IMR-90 (cell line): ENCODE results near the gene MSI2. TPM values are rescaled to one million over a fixed set of nuclear protein-coding genes. Genes with fewer than 3 reads are reported as not detected.

Experiments
- ATAC-seq: fragments of 200-7000 bp; cut with Tn5 transposase; 2 replicates; pipeline ENCODE4 v1.9.1; 2020; ENCODE audit warnings: low read depth, mild to moderate bottlenecking, moderate library complexity
- BruUV-seq: library from RNA; stranded (reverse); fragments of 400-500 nt; replicated peaks from 2 replicates; lab custom pipeline; 2021; lab: Mats Ljungman, UMichigan
- CTCF ChIA-PET: fragments of 300-600 bp; formaldehyde crosslinking; extraction: SDS; loops from one replicate; lab custom pipeline; 2021; ENCODE audit warnings: antibody characterized with exemption; lab: Yijun Ruan, JAX
- POLR2A ChIA-PET: fragments of 300-600 bp; sonication (Branson Sonifier 250); formaldehyde crosslinking; loops from one replicate; lab custom pipeline; 2022; ENCODE audit warnings: antibody characterized with exemption; ENCODE audit not compliant: unreplicated experiment; lab: Charles Lee
- DNase-seq: peaks from one replicate; pipeline ENCODE4 v3.0.0; 2013
- H2AFZ ChIP-seq: replicated peaks from 2 replicates; pipeline ENCODE3; 2013; ENCODE audit warnings: low read length, mild to moderate bottlenecking; ENCODE audit not compliant: poor library complexity
- H2AK5ac ChIP-seq: 2 replicates; pipeline ENCODE4 v1.6.1; 2013; ENCODE audit warnings: low read depth, low read length, inconsistent platforms
- H2AK9ac ChIP-seq: replicated peaks from 2 replicates; pipeline ENCODE3; 2013; ENCODE audit warnings: mild to moderate bottlenecking, low read depth, low read length, moderate library complexity; ENCODE audit not compliant: poor library complexity
- H2BK120ac ChIP-seq: 2 replicates; pipeline ENCODE4 v1.6.1; 2013; ENCODE audit warnings: low read depth, low read length, inconsistent platforms
- H2BK15ac ChIP-seq: 3 replicates; pipeline ENCODE4 v1.6.1; 2013; ENCODE audit warnings: low read depth, low read length, inconsistent platforms
- H2BK20ac ChIP-seq: 2 replicates; pipeline ENCODE4 v1.6.1; 2013; ENCODE audit warnings: low read depth, mild to moderate bottlenecking, inconsistent platforms, low read length, moderate library complexity
- H2BK5ac ChIP-seq: 2 replicates; pipeline ENCODE4 v1.6.1; 2013; ENCODE audit warnings: mild to moderate bottlenecking, low read depth, low read length, inconsistent platforms; ENCODE audit not compliant: poor library complexity, severe bottlenecking
- H3K14ac ChIP-seq: replicated peaks from 2 replicates; pipeline ENCODE4 v1.6.1; 2013; ENCODE audit warnings: low read depth, low read length, inconsistent platforms
- H3K18ac ChIP-seq: 2 replicates; pipeline ENCODE4 v1.6.1; 2013; ENCODE audit warnings: low read depth, low read length, control low read depth
- H3K23ac ChIP-seq: 2 replicates; pipeline ENCODE4 v1.6.1; 2013; ENCODE audit warnings: low read depth, low read length, inconsistent platforms
- H3K27ac ChIP-seq: 2 replicates; pipeline ENCODE4 v1.5.1; 2013; ENCODE audit warnings: mild to moderate bottlenecking, control low read depth, low read length; ENCODE audit not compliant: insufficient read depth
- H3K27me3 ChIP-seq: 2 replicates; pipeline ENCODE4 v1.6.1; 2013; ENCODE audit warnings: low read length; ENCODE audit not compliant: control insufficient read depth, insufficient read depth
- H3K36me3 ChIP-seq: 2 replicates; pipeline ENCODE4 v1.6.1; 2013; ENCODE audit warnings: low read length, mixed read lengths; ENCODE audit not compliant: control insufficient read depth, insufficient read depth
- H3K4ac ChIP-seq: 2 replicates; pipeline ENCODE4 v1.6.1; 2013; ENCODE audit warnings: low read depth, low read length, inconsistent platforms
- H3K4me1 ChIP-seq: 2 replicates; pipeline ENCODE4 v1.6.1; 2013; ENCODE audit warnings: low read length, mixed read lengths; ENCODE audit not compliant: control insufficient read depth, insufficient read depth
- H3K4me2 ChIP-seq: 2 replicates; pipeline ENCODE4 v1.6.1; 2013; ENCODE audit warnings: low read depth, mild to moderate bottlenecking, control low read depth, low read length, moderate library complexity
- H3K4me3 ChIP-seq: 2 replicates; pipeline ENCODE4 v1.5.1; 2013; ENCODE audit warnings: low read depth, mild to moderate bottlenecking, control low read depth, low read length, moderate library complexity; ENCODE audit not compliant: insufficient read depth
- H3K56ac ChIP-seq: 2 replicates; pipeline ENCODE4 v1.6.1; 2013; ENCODE audit warnings: low read length, inconsistent platforms; ENCODE audit not compliant: insufficient read depth; ENCODE audit errors: extremely low read depth
- H3K79me1 ChIP-seq, 2 experiments: 2 replicates each; pipeline ENCODE4 v1.6.1; 2013; ENCODE audit warnings: low read length in 2 of 2, inconsistent platforms in 1 of 2, low read depth in 1 of 2
- H3K9ac ChIP-seq: 2 replicates; pipeline ENCODE4 v1.6.1; 2013; ENCODE audit warnings: low read depth, low read length, control low read depth
- H3K9me1 ChIP-seq: 2 replicates; pipeline ENCODE4 v1.6.1; 2013; ENCODE audit warnings: low read length, inconsistent platforms; ENCODE audit not compliant: insufficient read depth
- H3K9me3 ChIP-seq: 2 replicates; pipeline ENCODE4 v1.6.1; 2013; ENCODE audit warnings: low read length; ENCODE audit not compliant: control insufficient read depth, insufficient read depth
- H4K20me1 ChIP-seq: 2 replicates; pipeline ENCODE4 v1.6.1; 2013; ENCODE audit warnings: low read length, inconsistent platforms; ENCODE audit not compliant: insufficient read depth
- H4K5ac ChIP-seq: 2 replicates; pipeline ENCODE4 v1.6.1; 2013; ENCODE audit warnings: mild to moderate bottlenecking, low read depth, low read length, control low read depth
- H4K8ac ChIP-seq, 2 experiments: 2 replicates each; pipeline ENCODE4 v1.6.1; 2013; ENCODE audit warnings: low read depth in 2 of 2, low read length in 2 of 2, control low read depth in 1 of 2, inconsistent platforms in 1 of 2
- H4K91ac ChIP-seq: 2 replicates; pipeline ENCODE4 v1.6.1; 2013; ENCODE audit warnings: low read depth, low read length, inconsistent platforms; ENCODE audit not compliant: insufficient read depth
- FOS ChIP-seq: fragments of 150-350 bp; IDR thresholded peaks from 2 replicates; pipeline ENCODE4 v1.6.1; 2016; ENCODE audit warnings: low read depth, low read length
- WGBS, 2 experiments: methylation state at CpG; one replicate each; pipeline versions ENCODE4 v1.1.5 to v1.1.7; 2013; ENCODE audit warnings: missing lambda C conversion rate in 2 of 2; ENCODE audit not compliant: insufficient read length in 1 of 2; ENCODE audit errors: extremely low coverage in 2 of 2; 5-methylcytosine and 5-hydroxymethylcytosine counted together
- dilution Hi-C: fragments of 300-500 bp; cut with HindIII; formaldehyde crosslinking; loops from one replicate; pipeline ENCODE4 v1.14.3; 2018; ENCODE audit warnings: low sequenced_read_pairs; ENCODE audit not compliant: unreplicated experiment
- in situ Hi-C: fragments of 300-500 bp; cut with MboI; formaldehyde crosslinking; loops from 3 replicates; pipeline ENCODE4 v1.14.3; 2019; ENCODE audit warnings: low sequenced_read_pairs, inconsistent platforms, mixed read lengths
- intact Hi-C: fragments of 100-400 bp; cut with micrococcal nuclease; formaldehyde crosslinking; loops from 2 replicates; pipeline ENCODE4 v1.10.0; 2022
- polyA plus RNA-seq, 3 experiments: library from polyadenylated mRNA; depleted of rRNA; stranded (reverse); fragments of >200 nt; gene quantifications; 2 replicates each; pipeline ENCODE4 v1.2.3, GENCODE V29; 2012; ENCODE audit warnings: low replicate concordance in 1 of 3
- total RNA-seq: library from RNA; depleted of rRNA; stranded (reverse); fragments of >200 nt; gene quantifications from 2 replicates; pipeline ENCODE4 v1.2.3, GENCODE V29; 2012
- TF ChIP-seq, protein P1 (sequence below): fragments of 150-350 bp; IDR thresholded peaks from 2 replicates; pipeline ENCODE4 v1.6.1; 2016; ENCODE audit warnings: low read depth, mild to moderate bottlenecking, low read length, moderate library complexity, borderline replicate concordance

The MSI2 gene
- total and polyA plus RNA-seq, 2 of the 4 experiments (the other 2 are of a cell fraction) = 13.0 to 16.0 TPM

- Histone ChIP-seq H2AFZ (peak overlapping the region; percentile 53), H3K4me1 (peaks cover 9% of the 10 kb centered on the region), H2AK9ac (no peak overlapping the region), H3K4me3 (no peak overlapping the region), H3K9me1 (peaks cover 20% of the 10 kb centered on the region), H3K79me1 (no peaks in the 10 kb centered on the region), H2BK15ac (no peak overlapping the region), H3K36me3 (peaks cover 1% of the 10 kb centered on the region; the same call in 1 of the 2 replicates), H3K4me2 (no peak overlapping the region), H4K91ac (no peak overlapping the region), H2AK5ac (peak overlapping the region; percentile 10; the same call in 1 of the 2 replicates), H2BK120ac (peak overlapping the region; percentile 50; the same call in 1 of the 2 replicates), H4K20me1 (no peaks in the 10 kb centered on the region), H3K18ac (no peak overlapping the region), H2BK5ac (no peak overlapping the region), H3K56ac (no peak overlapping the region), H4K5ac (no peak overlapping the region), H3K27me3 (no peaks in the 10 kb centered on the region), H4K8ac (peak overlapping the region in 1 of 2 experiments; percentile 47; a peak in 1 of 4 replicates), H3K9me3 (no peaks in the 10 kb centered on the region), H3K23ac (peak overlapping the region; percentile 60; the same call in 1 of the 2 replicates), H2BK20ac (peak overlapping the region; percentile 73; the same call in 1 of the 2 replicates), H3K9ac (no peak overlapping the region), H3K14ac (peak overlapping the region; percentile 65), H3K27ac (no peak overlapping the region), H3K4ac (peak overlapping the region; percentile 55; the same call in 1 of the 2 replicates)
- no TSS peak for BruUV-seq
- in situ Hi-C loops (no loop called here), dilution Hi-C loops (no loop called here), intact Hi-C loops (no loop called here)
- ATAC-seq (peak; percentile 22; the same call in 1 of the 2 replicates), DNase-seq (no peak)
- POLR2A ChIA-PET = no interaction called here
- TF ChIP-seq, protein P1, sequence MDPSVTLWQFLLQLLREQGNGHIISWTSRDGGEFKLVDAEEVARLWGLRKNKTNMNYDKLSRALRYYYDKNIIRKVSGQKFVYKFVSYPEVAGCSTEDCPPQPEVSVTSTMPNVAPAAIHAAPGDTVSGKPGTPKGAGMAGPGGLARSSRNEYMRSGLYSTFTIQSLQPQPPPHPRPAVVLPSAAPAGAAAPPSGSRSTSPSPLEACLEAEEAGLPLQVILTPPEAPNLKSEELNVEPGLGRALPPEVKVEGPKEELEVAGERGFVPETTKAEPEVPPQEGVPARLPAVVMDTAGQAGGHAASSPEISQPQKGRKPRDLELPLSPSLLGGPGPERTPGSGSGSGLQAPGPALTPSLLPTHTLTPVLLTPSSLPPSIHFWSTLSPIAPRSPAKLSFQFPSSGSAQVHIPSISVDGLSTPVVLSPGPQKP = no peak
- TF ChIP-seq FOS = no peak
- no CpG with 5 or more reads among the region's 4 CpGs for WGBS, 2 experiments
- CTCF ChIA-PET = interaction anchor here (1.1 kb wide), 1 partner anchor 28 kb away, joined by 3 read pairs; no protein-coding TSS in a partner anchor
Observed at GRCh38 chr17:57650548-57650947, 394.2 kb downstream of the MSI2 start.
